Esophagus muscularis mucosa (tissue), 4 donors: Measurements from ENCODE around the gene ZNF441. TPM values are rescaled to one million over a fixed set of nuclear protein-coding genes. Genes with fewer than 3 reads are reported as not detected.

Experiments used
- DNase-seq: peaks from one replicate; pipeline ENCODE4 v3.0.0-alpha.2; 2017; ENCODE audit errors: extremely low spot score
- H3K27ac ChIP-seq, 4 donors: fragments of 200-600 bp; sonication (generic); replicated peaks in 1 of 4; 1 replicate in 3 of 4; 2 replicates in 1 of 4; pipeline ENCODE4 v1.5.1; 2016 to 2019; ENCODE audit warnings: mild to moderate bottlenecking in 1 of 4
- H3K27me3 ChIP-seq, 4 donors: fragments of 200-600 bp; sonication (generic); one replicate each; pipeline versions ENCODE4 v1.5.1 to v1.6.0; 2016 to 2019
- H3K36me3 ChIP-seq, 4 donors: fragments of 200-600 bp; sonication (generic); one replicate each; pipeline ENCODE4 v1.5.1; 2016 to 2019
- H3K4me1 ChIP-seq, 4 donors: fragments of 200-600 bp; sonication (generic); one replicate each; pipeline ENCODE4 v1.5.1; 2016 to 2019
- H3K4me3 ChIP-seq, 4 donors: fragments of 200-600 bp; sonication (generic); 1 replicate in 2 of 4; 2 replicates in 2 of 4; pipeline ENCODE4 v1.5.1; 2016 to 2019; ENCODE audit warnings: mild to moderate bottlenecking in 4 of 4, moderate library complexity in 1 of 4
- H3K9me3 ChIP-seq, 4 donors: fragments of 200-600 bp; sonication (generic); 1 replicate in 3 of 4; 2 replicates in 1 of 4; pipeline ENCODE4 v1.5.1; 2016 to 2019
- EP300 ChIP-seq: sonication (generic); formaldehyde crosslinking; IDR thresholded peaks from one replicate; pipeline ENCODE4 v1.6.1; 2017; ENCODE audit warnings: antibody characterized with exemption
- POLR2A ChIP-seq: fragments of 450-650 bp; IDR thresholded peaks from one replicate; pipeline ENCODE4 v1.6.1; 2017; ENCODE audit warnings: antibody characterized with exemption, moderate library complexity, mild to moderate bottlenecking, low read depth
- POLR2AphosphoS5 ChIP-seq, 2 donors: sonication (generic); formaldehyde crosslinking; IDR thresholded peaks; one replicate each; pipeline ENCODE4 v1.6.1; 2017; ENCODE audit warnings: antibody characterized with exemption in 2 of 2
- WGBS: methylation state at CpG from one replicate; pipeline ENCODE4 v1.1.5; 2018; 5-methylcytosine and 5-hydroxymethylcytosine counted together
- intact Hi-C: fragments of 100-400 bp; cut with DNase I; formaldehyde crosslinking; loops from one replicate; pipeline ENCODE4 v1.15.1; 2023
- total RNA-seq, 4 donors: library from RNA; depleted of rRNA; stranded (reverse); fragments of >200 nt; gene quantifications; one replicate each; pipeline versions ENCODE4 v1.1.0 to v1.2.1, GENCODE V29; 2016
- TF ChIP-seq, protein P1 (sequence below), 3 experiments: fragments of 200-600 bp in 2 of 3; fragments of 450-650 bp in 1 of 3; sonication (generic) in 2 of 3; IDR thresholded peaks; one replicate each; pipeline ENCODE4 v1.5.1; 2017 to 2019; ENCODE audit warnings: antibody characterized with exemption in 3 of 3, mild to moderate bottlenecking in 2 of 3, moderate library complexity in 1 of 3

The ZNF441 gene
- total RNA-seq, 4 donors from 2014 or later, result 5.6 to 7.9 (median 6.5) TPM

DNA sequence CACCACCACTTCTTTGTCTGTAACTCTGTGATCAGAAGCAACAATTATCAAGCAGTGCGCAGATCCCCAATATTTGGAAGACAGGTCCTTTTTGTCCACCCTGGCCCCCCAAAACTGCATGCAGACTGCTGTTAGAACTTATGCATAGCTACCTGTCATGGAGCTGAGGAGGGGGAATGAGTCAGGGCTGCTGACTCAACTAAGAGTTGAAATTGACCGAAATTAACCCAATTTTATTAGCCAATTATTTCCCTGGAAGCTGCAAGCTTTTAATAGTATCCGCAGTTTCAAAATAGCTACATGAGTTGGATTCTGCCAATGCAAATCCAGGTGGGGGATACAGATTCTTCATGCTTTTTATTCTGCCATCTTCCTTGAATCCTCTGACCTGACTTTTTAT lies 17.6 kb downstream of the ZNF441 start:
- Histone ChIP-seq H3K36me3 (peaks cover 24 to 31% (median 27%) of the 10 kb centered on the region in 4 donors), H3K9me3 (peaks cover 0 to 59% (median 38%) of the 10 kb centered on the region in 4 donors), H3K27me3 (no peaks in the 10 kb centered on the region), H3K4me3 (no peak overlapping the region), H3K4me1 (no peaks in the 10 kb centered on the region), H3K27ac (no peak overlapping the region)
- WGBS, result 98% methylated on average over 3 of the region's 3 CpGs
- intact Hi-C loops, result no loop called here
- TF ChIP-seq POLR2A (no peak), EP300 (no peak), POLR2AphosphoS5 (IDR thresholded peaks at IDR 0.05) (no peak)
- TF ChIP-seq, protein P1, sequence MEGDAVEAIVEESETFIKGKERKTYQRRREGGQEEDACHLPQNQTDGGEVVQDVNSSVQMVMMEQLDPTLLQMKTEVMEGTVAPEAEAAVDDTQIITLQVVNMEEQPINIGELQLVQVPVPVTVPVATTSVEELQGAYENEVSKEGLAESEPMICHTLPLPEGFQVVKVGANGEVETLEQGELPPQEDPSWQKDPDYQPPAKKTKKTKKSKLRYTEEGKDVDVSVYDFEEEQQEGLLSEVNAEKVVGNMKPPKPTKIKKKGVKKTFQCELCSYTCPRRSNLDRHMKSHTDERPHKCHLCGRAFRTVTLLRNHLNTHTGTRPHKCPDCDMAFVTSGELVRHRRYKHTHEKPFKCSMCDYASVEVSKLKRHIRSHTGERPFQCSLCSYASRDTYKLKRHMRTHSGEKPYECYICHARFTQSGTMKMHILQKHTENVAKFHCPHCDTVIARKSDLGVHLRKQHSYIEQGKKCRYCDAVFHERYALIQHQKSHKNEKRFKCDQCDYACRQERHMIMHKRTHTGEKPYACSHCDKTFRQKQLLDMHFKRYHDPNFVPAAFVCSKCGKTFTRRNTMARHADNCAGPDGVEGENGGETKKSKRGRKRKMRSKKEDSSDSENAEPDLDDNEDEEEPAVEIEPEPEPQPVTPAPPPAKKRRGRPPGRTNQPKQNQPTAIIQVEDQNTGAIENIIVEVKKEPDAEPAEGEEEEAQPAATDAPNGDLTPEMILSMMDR (IDR thresholded peaks at IDR 0.05), result no peak
- DNase-seq, result no peak

DNA sequence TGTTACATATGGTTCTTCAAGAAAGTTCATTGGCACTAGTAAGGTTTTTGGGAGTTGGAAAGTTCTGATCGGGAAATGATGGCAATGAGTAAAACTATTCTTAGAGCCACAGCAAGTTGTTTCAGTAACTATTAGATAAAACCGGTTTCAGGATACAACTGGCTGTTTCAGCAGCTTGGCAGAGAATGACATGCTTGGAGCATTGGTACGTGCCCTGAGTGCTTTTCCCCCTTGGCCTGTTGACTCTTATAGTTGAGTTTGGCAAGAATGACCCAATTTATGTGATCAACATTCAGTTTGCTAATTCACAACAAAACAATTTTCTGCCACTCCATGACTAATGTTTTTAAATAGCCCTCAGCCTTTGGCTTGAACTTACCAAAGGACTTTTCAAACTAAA lies 20.7 kb downstream of the ZNF441 start:
- intact Hi-C loops, result loop anchor here (5.0 kb wide), 1 partner anchor 115 kb away; no protein-coding TSS in a partner anchor
- no peak overlapping the region for H3K4me3 ChIP-seq
- H3K4me1 ChIP-seq, result no peaks in the 10 kb centered on the region
- TF ChIP-seq POLR2AphosphoS5 (IDR thresholded peaks at IDR 0.05) (no peak), EP300 (no peak), POLR2A (no peak)
- TF ChIP-seq, protein P1 (IDR thresholded peaks at IDR 0.05), result no peak
- peaks cover 0 to 32% (median 20%) of the 10 kb centered on the region in 4 donors for H3K9me3 ChIP-seq
- H3K27ac ChIP-seq, result no peak overlapping the region
- DNase-seq, result no peak
- 83% methylated on average over 3 of the region's 3 CpGs for WGBS
- H3K27me3 ChIP-seq, result no peaks in the 10 kb centered on the region
- no peaks in the 10 kb centered on the region for H3K36me3 ChIP-seq

DNA sequence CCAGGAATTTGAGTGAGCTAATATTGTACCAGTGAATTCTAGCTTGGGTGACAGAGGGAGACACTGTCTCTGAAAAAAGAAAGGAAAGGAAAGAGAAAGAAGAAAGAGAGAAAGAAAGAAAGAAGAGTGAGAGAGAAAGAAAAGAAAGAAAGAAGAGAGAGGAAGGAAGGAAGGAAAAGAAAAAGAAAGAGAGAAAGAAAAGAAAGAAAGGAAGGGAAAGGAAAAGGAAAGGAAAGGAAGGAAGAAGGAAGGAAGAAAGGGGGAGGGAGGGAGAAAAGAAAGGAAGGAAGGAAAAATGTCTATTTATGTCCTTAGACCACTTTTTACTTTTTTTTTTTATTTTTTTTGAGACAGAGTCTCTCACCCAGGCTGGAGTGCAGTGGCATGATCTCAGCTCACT lies 26.1 kb downstream of the ZNF441 start:
- no peaks in the 10 kb centered on the region for H3K36me3 ChIP-seq
- no peak for DNase-seq
- no peak for TF ChIP-seq POLR2AphosphoS5 (IDR thresholded peaks at IDR 0.05)
- TF ChIP-seq, protein P1 (IDR thresholded peaks at IDR 0.05), result no peak
- no peak for TF ChIP-seq EP300
- TF ChIP-seq POLR2A, result no peak
- peaks cover 0 to 11% (median 8%) of the 10 kb centered on the region in 4 donors for H3K9me3 ChIP-seq
- peaks cover 9 to 10% (median 9%) of the 10 kb centered on the region in 4 donors for H3K4me1 ChIP-seq
- no peaks in the 10 kb centered on the region for H3K27me3 ChIP-seq
- H3K4me3 ChIP-seq, result no peak overlapping the region
- no peak overlapping the region for H3K27ac ChIP-seq
- intact Hi-C loops, result no loop called here

DNA sequence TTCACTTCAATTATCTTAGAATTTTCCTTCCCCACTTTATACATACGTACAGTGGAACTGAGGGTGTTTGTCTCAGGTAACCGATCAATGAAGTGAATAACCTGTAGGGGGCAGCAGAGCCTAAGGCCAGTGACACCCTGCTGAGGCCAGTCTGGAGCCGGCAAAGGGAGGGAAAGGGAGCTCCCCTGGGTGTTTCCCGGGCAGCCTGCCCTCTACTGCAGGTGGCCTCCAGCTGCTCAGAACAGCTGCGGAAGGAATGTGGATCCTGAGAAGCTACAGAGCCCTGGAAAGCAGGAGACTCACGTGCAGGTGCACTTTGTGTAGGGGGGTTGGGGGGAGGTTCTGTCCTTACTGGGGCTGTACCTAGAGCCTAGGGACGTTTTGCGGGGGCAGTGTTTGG lies 30.7 kb downstream of the ZNF441 start:
- Histone ChIP-seq H3K4me3 (peak overlapping the region in 3 of 4 donors; percentile 67 to 80 (median 79)), H3K4me1 (peaks cover 19 to 28% (median 23%) of the 10 kb centered on the region in 4 donors), H3K27me3 (no peaks in the 10 kb centered on the region), H3K9me3 (no peaks in the 10 kb centered on the region), H3K27ac (peak overlapping the region in 3 of 4 donors; percentile 86 to 90 (median 89)), H3K36me3 (no peaks in the 10 kb centered on the region)
- intact Hi-C loops, result loop anchor here (2.0 to 5.0 kb wide), 3 partner anchors 15 to 190 kb away; no protein-coding TSS in a partner anchor
- WGBS, result 0% methylated on average over 3 of the region's 8 CpGs
- TF ChIP-seq, protein P1 (IDR thresholded peaks at IDR 0.05), result peak; percentile 80 to 91 (median 88)
- no peak for TF ChIP-seq POLR2A
- peak; percentile 72 to 79 for TF ChIP-seq POLR2AphosphoS5 (IDR thresholded peaks at IDR 0.05)
- TF ChIP-seq EP300, result no peak
- peak; percentile 93 for DNase-seq
